B cell (primary cell): Measurements from ENCODE around the gene IDH3A. TPM values are rescaled to one million over a fixed set of nuclear protein-coding genes. Genes with fewer than 3 reads are reported as not detected.

Experiments used
- ATAC-seq: fragments of 200-7000 bp; cut with Tn5 transposase; one replicate; pipeline ENCODE4 v1.10.0; 2021; ENCODE audit warnings: low read depth, mild to moderate bottlenecking, moderate number of reproducible peaks, moderate library complexity
- CTCF ChIA-PET: fragments of 350-600 bp; sonication (Branson Sonifier 250); formaldehyde crosslinking; loops from one replicate; lab custom pipeline; 2021; ENCODE audit warnings: antibody characterized with exemption, inconsistent platforms; lab: Charles Lee
- POLR2A ChIA-PET: fragments of 350-600 bp; sonication (Branson Sonifier 250); formaldehyde crosslinking; loops from one replicate; lab custom pipeline; 2021; ENCODE audit warnings: antibody characterized with exemption; lab: Charles Lee
- DNase-seq: peaks from one replicate; pipeline ENCODE4 v3.0.0; 2013
- H2AFZ ChIP-seq: 2 replicates; pipeline ENCODE4 v1.6.1; 2012; ENCODE audit warnings: mild to moderate bottlenecking, low read depth, low read length; ENCODE audit not compliant: insufficient read depth, poor library complexity, severe bottlenecking
- H3K27ac ChIP-seq, 2 donors: 1 replicate in 1 of 2; 2 replicates in 1 of 2; pipeline ENCODE4 v1.5.1; 2012 to 2013; ENCODE audit warnings: low read length in 2 of 2, mild to moderate bottlenecking in 2 of 2, moderate library complexity in 1 of 2
- H3K27me3 ChIP-seq, 4 experiments: fragments of 200-600 bp in 1 of 4; sonication (generic) in 1 of 4; replicated peaks in 1 of 4; 1 replicate in 2 of 4; 2 replicates in 2 of 4; pipeline versions ENCODE4 v1.6.1 to v1.7.0; 2013 to 2016; ENCODE audit warnings: low read length in 3 of 4, mild to moderate bottlenecking in 2 of 4, mixed read lengths in 1 of 4, moderate library complexity in 1 of 4; ENCODE audit not compliant: insufficient read depth in 4 of 4, control insufficient read depth in 3 of 4; ENCODE audit errors: control extremely low read depth in 1 of 4
- H3K36me3 ChIP-seq, 2 experiments: replicated peaks in 1 of 2; 1 replicate in 1 of 2; 2 replicates in 1 of 2; pipeline versions ENCODE4 v1.6.1 to v1.7.1; 2013; ENCODE audit warnings: low read length in 1 of 2; ENCODE audit not compliant: insufficient read depth in 2 of 2, control insufficient read depth in 1 of 2; ENCODE audit errors: control extremely low read depth in 1 of 2, extremely low read depth in 1 of 2
- H3K4me1 ChIP-seq, 2 donors: fragments of 200-600 bp in 1 of 2; sonication (generic) in 1 of 2; 1 replicate in 1 of 2; 2 replicates in 1 of 2; pipeline versions ENCODE4 v1.5.1 to v1.6.1; 2013 to 2017; ENCODE audit warnings: low read length in 2 of 2; ENCODE audit not compliant: control insufficient read depth in 2 of 2, insufficient read depth in 2 of 2
- H3K4me2 ChIP-seq: replicated peaks from 2 replicates; pipeline ENCODE3; 2012; ENCODE audit warnings: mild to moderate bottlenecking, low read depth, low read length; ENCODE audit not compliant: poor library complexity, severe bottlenecking
- H3K4me3 ChIP-seq, 5 experiments: fragments of 200-600 bp in 1 of 5; sonication (generic) in 1 of 5; 1 replicate in 3 of 5; 2 replicates in 2 of 5; pipeline versions ENCODE4 v1.5.1 to v1.7.0; 2011 to 2016; ENCODE audit warnings: low read length in 4 of 5, mild to moderate bottlenecking in 4 of 5, low read depth in 2 of 5, control low read depth in 1 of 5, moderate library complexity in 1 of 5; ENCODE audit not compliant: insufficient read depth in 1 of 5; ENCODE audit errors: control extremely low read depth in 1 of 5, extremely low read depth in 1 of 5
- H3K79me2 ChIP-seq: fragments of 200-600 bp; sonication (generic); one replicate; pipeline ENCODE4 v1.6.0; 2016; ENCODE audit warnings: low read length; ENCODE audit not compliant: control insufficient read depth, insufficient read depth
- H3K9ac ChIP-seq: fragments of 200-600 bp; sonication (generic); 2 replicates; pipeline ENCODE4 v1.6.1; 2017; ENCODE audit warnings: mild to moderate bottlenecking, low read length, moderate library complexity
- H3K9me3 ChIP-seq, 3 donors: one replicate each; pipeline versions ENCODE4 v1.6.1 to v1.7.1; 2013; ENCODE audit warnings: low read length in 2 of 3; ENCODE audit not compliant: control insufficient read depth in 2 of 3, insufficient read depth in 1 of 3; ENCODE audit errors: control extremely low read depth in 1 of 3
- H4K20me1 ChIP-seq: 2 replicates; pipeline ENCODE4 v1.6.0; 2012; ENCODE audit warnings: mild to moderate bottlenecking, low read length; ENCODE audit not compliant: insufficient read depth, control insufficient read depth, poor library complexity, severe bottlenecking
- H3K27ac Mint-ChIP-seq: one replicate; pipeline ENCODE4 v1.8.0; 2021; ENCODE audit warnings: mixed read lengths
- H3K27me3 Mint-ChIP-seq: one replicate; pipeline ENCODE4 v1.8.0; 2021; ENCODE audit warnings: mixed read lengths
- H3K4me1 Mint-ChIP-seq: one replicate; pipeline ENCODE4 v1.8.0; 2021; ENCODE audit warnings: mixed read lengths
- H3K4me3 Mint-ChIP-seq: one replicate; pipeline ENCODE4 v1.8.0; 2021; ENCODE audit warnings: mixed read lengths
- H3K9me3 Mint-ChIP-seq: one replicate; pipeline ENCODE4 v1.8.0; 2022; ENCODE audit warnings: mixed read lengths; ENCODE audit not compliant: insufficient read depth
- CTCF ChIP-seq: fragments of 200-600 bp; IDR thresholded peaks from one replicate; pipeline ENCODE4 v1.8.0; 2022; ENCODE audit warnings: antibody characterized with exemption, mild to moderate bottlenecking
- EZH2 ChIP-seq: IDR thresholded peaks from 2 replicates; pipeline ENCODE4 v1.6.1; 2012; ENCODE audit warnings: borderline replicate concordance, low read depth, mild to moderate bottlenecking, moderate library complexity, low read length; ENCODE audit not compliant: insufficient read depth, poor library complexity, severe bottlenecking
- WGBS: methylation state at CpG from one replicate; pipeline ENCODE4 v1.1.5; 2013; ENCODE audit warnings: missing lambda C conversion rate; ENCODE audit not compliant: insufficient coverage; 5-methylcytosine and 5-hydroxymethylcytosine counted together
- intact Hi-C: fragments of 100-400 bp; cut with micrococcal nuclease; formaldehyde crosslinking; loops from one replicate; pipeline ENCODE4 v1.10.0; 2022
- polyA minus RNA-seq: library from RNA; depleted of rRNA, polyadenylated mRNA; stranded (reverse); fragments of >200 nt; gene quantifications from 2 replicates; pipeline ENCODE4 v1.2.3, GENCODE V29; 2012
- polyA plus RNA-seq: library from polyadenylated mRNA; depleted of rRNA; stranded (reverse); fragments of >200 nt; gene quantifications from 2 replicates; pipeline ENCODE4 v1.2.3, GENCODE V29; 2012
- total RNA-seq, 2 donors: library from RNA; stranded (reverse); fragments of 120-200 nt in 1 of 2; gene quantifications; 1 replicate in 1 of 2; 2 replicates in 1 of 2; pipeline versions ENCODE4 v1.2.3 to v1.2.4, GENCODE V29; 2013 to 2022

The IDH3A gene
- 64.5 and 71.7 TPM in 2 replicates for total RNA-seq
- total RNA-seq (2013), result 54.6 TPM
- polyA plus RNA-seq, result 39.4 and 39.7 TPM in 2 replicates
- polyA minus RNA-seq, result 18.6 and 29.9 TPM in 2 replicates

- WGBS, result under 1% methylated on average over 78 of the region's 79 CpGs
- ATAC-seq, result peak; percentile 97
- no peaks in the 10 kb centered on the region for H3K27me3 Mint-ChIP-seq
Measured at GRCh38 chr15:78149068-78149804, at the start of gene IDH3A. IDH3A (plus strand) TSS chr15:78149362; CDS start chr15:78149404, 42 bp downstream.

More at GRCh38 chr15:78149068-78149804, at the start of gene IDH3A:
- Histone ChIP-seq H2AFZ (peak within 1 kb of the TSS; percentile 85), H3K4me2 (peak within 1 kb of the TSS; percentile 85), H3K27ac (peak within 1 kb of the TSS; percentile 32 to 81), H3K79me2 (peaks cover 60% of the 10 kb centered on the region), H3K4me3 (peak within 1 kb of the TSS; percentile 63 to 93 (median 81)), H3K27me3 (no peaks in the 10 kb centered on the region), H3K36me3 (peaks cover 0 to under 1% of the 10 kb centered on the region in 2 experiments), H3K9me3 (no peaks in the 10 kb centered on the region), H3K9ac (peak within 1 kb of the TSS; percentile 96), H3K4me1 (peaks cover 20 to 25% of the 10 kb centered on the region in 2 donors), H4K20me1 (no peaks in the 10 kb centered on the region)
- TF ChIP-seq CTCF (no peak), EZH2 (no peak)
- Mint-ChIP-seq H3K9me3 (no peaks in the 10 kb centered on the region), H3K4me1 (peaks cover 41% of the 10 kb centered on the region), H3K4me3 (peak within 1 kb of the TSS; percentile 98), H3K27ac (peak within 1 kb of the TSS; percentile 93)
- peak; percentile 99 for DNase-seq
- POLR2A ChIA-PET, result interaction anchor here (0.6 to 1.3 kb wide), 7 partner anchors 22 to 828 kb away, joined by 3 to 9 read pairs (median 3); partner anchors contain the start of gene PSMA4
- CTCF ChIA-PET, result interaction anchor here (0.9 to 5.7 kb wide), 6 partner anchors 18 to 45 kb away, joined by 3 to 38 read pairs (median 4); partner anchors contain the start of gene CIB2
- intact Hi-C loops, result loop anchor here (1.0 kb wide), 4 partner anchors 18 to 289 kb away; partner anchors contain the start of genes CIB2 and IREB2
